Islet of Langerhans (tissue), 1 donor: ENCODE data around the gene HOXC9.

ENCODE experiments used
- FAIRE-seq: peaks from one replicate; lab custom pipeline; 2011; peaks lifted over from hg19 to GRCh38; lab: Jason Lieb, UNC

The HOXC9 gene

GRCh38 chr12:54002278-54002914, 2.4 kb downstream of the HOXC9 start:
- no peak for FAIRE-seq

- FAIRE-seq = no peak
These were observed 3.0 kb downstream of the HOXC9 start for GRCh38 chr12:54002915-54003389.

GRCh38 chr12:54003625-54004024, 3.7 kb downstream of the HOXC9 start:
- no peak for FAIRE-seq

GRCh38 chr12:54004063-54004840, 4.3 kb downstream of the HOXC9 start:
- no peak for FAIRE-seq

- FAIRE-seq = no peak
These were observed 5.0 kb downstream of the HOXC9 start for GRCh38 chr12:54004841-54005530.

GRCh38 chr12:54005531-54005852, 5.5 kb downstream of the HOXC9 start:
- FAIRE-seq = no peak

- no peak for FAIRE-seq
These were observed 6.0 kb downstream of the HOXC9 start for GRCh38 chr12:54005853-54006558.

- no peak for FAIRE-seq
These were observed 6.7 kb downstream of the HOXC9 start for GRCh38 chr12:54006559-54007220.

- no peak for FAIRE-seq
These were observed 7.7 kb downstream of the HOXC9 start for GRCh38 chr12:54007538-54008259.

GRCh38 chr12:54008260-54008552, 8.2 kb downstream of the HOXC9 start:
- no peak for FAIRE-seq

GRCh38 chr12:54009171-54010052, 9.5 kb downstream of the HOXC9 start:
- no peak for FAIRE-seq

GRCh38 chr12:54010053-54010971, 10.4 kb downstream of the HOXC9 start:
- FAIRE-seq = no peak

GRCh38 chr12:54010972-54011664, 11.2 kb downstream of the HOXC9 start:
- FAIRE-seq = no peak

- FAIRE-seq = no peak
These were observed 11.9 kb downstream of the HOXC9 start for GRCh38 chr12:54011665-54012532.

- FAIRE-seq = no peak
These were observed 12.9 kb downstream of the HOXC9 start for GRCh38 chr12:54012631-54013409.

- no peak for FAIRE-seq
These were observed 14.5 kb downstream of the HOXC9 start for GRCh38 chr12:54014377-54015017.
